Liver (tissue), 9 donors: ENCODE data around the gene DZIP3. TPM values are rescaled to one million over a fixed set of nuclear protein-coding genes. Genes with fewer than 3 reads are reported as not detected.

Source experiments
- DNase-seq: peaks from one replicate; pipeline ENCODE4 v3.0.0-alpha.2; 2017; ENCODE audit warnings: low spot score
- H3K27ac ChIP-seq, 2 donors: one replicate each; pipeline ENCODE4 v1.7.0; 2013; ENCODE audit warnings: inconsistent platforms in 2 of 2, low read length in 2 of 2, control low read depth in 1 of 2, low read depth in 1 of 2, mild to moderate bottlenecking in 1 of 2
- H3K27me3 ChIP-seq, 4 donors: one replicate each; pipeline versions ENCODE4 v1.6.1 to v1.7.0; 2013; ENCODE audit warnings: low read length in 3 of 4, inconsistent platforms in 1 of 4, mild to moderate bottlenecking in 1 of 4, moderate library complexity in 1 of 4; ENCODE audit not compliant: control insufficient read depth in 4 of 4, insufficient read depth in 4 of 4
- H3K36me3 ChIP-seq, 4 donors: one replicate each; pipeline versions ENCODE4 v1.6.1 to v1.7.0; 2013; ENCODE audit warnings: low read length in 3 of 4, mild to moderate bottlenecking in 3 of 4, low read depth in 1 of 4, moderate library complexity in 1 of 4; ENCODE audit not compliant: control insufficient read depth in 4 of 4, insufficient read depth in 3 of 4
- H3K4me1 ChIP-seq, 4 donors: one replicate each; pipeline versions ENCODE4 v1.6.1 to v1.7.0; 2013; ENCODE audit warnings: low read length in 3 of 4, mild to moderate bottlenecking in 3 of 4, moderate library complexity in 1 of 4; ENCODE audit not compliant: control insufficient read depth in 4 of 4, insufficient read depth in 4 of 4
- H3K4me3 ChIP-seq, 3 donors: one replicate each; pipeline versions ENCODE4 v1.6.1 to v1.7.0; 2013; ENCODE audit warnings: low read length in 3 of 3, control low read depth in 1 of 3, low read depth in 1 of 3, mild to moderate bottlenecking in 1 of 3
- H3K9ac ChIP-seq, 2 donors: one replicate each; pipeline ENCODE4 v1.7.0; 2013; ENCODE audit warnings: low read length in 2 of 2, mild to moderate bottlenecking in 2 of 2, moderate library complexity in 2 of 2, control low read depth in 1 of 2, low read depth in 1 of 2
- H3K9me3 ChIP-seq, 4 donors: one replicate each; pipeline versions ENCODE4 v1.6.1 to v1.7.0; 2013; ENCODE audit warnings: low read length in 3 of 4; ENCODE audit not compliant: control insufficient read depth in 4 of 4
- ATF3 ChIP-seq: IDR thresholded peaks from 2 replicates; pipeline ENCODE4 v1.6.1; 2016; ENCODE audit warnings: antibody characterized with exemption
- CTCF ChIP-seq: fragments of 150-350 bp; IDR thresholded peaks from 2 replicates; pipeline ENCODE4 v1.5.1; 2017; ENCODE audit warnings: improper control_type of control experiment, low read depth, low read length; ENCODE audit not compliant: missing input control
- EGR1 ChIP-seq, 2 donors: IDR thresholded peaks; 2 replicates each; pipeline ENCODE4 v1.6.1; 2016 to 2018; ENCODE audit warnings: antibody characterized with exemption in 2 of 2, low read depth in 2 of 2
- FOXA2 ChIP-seq: IDR thresholded peaks from 2 replicates; pipeline ENCODE4 v1.6.1; 2016; ENCODE audit warnings: antibody characterized with exemption
- GABPA ChIP-seq, 2 donors: IDR thresholded peaks in 1 of 2; conservative IDR thresholded peaks in 1 of 2; 2 replicates each; pipeline ENCODE4 v1.6.1; 2016; ENCODE audit warnings: antibody characterized with exemption in 2 of 2, mild to moderate bottlenecking in 1 of 2, moderate library complexity in 1 of 2
- HNF4A ChIP-seq, 2 donors: conservative IDR thresholded peaks; 2 replicates each; pipeline ENCODE4 v1.6.1; 2016; ENCODE audit warnings: antibody characterized with exemption in 2 of 2, mild to moderate bottlenecking in 2 of 2
- HNF4G ChIP-seq: IDR thresholded peaks from 2 replicates; pipeline ENCODE4 v1.6.1; 2016; ENCODE audit warnings: antibody characterized with exemption
- JUND ChIP-seq, 2 donors: IDR thresholded peaks; 2 replicates each; pipeline ENCODE4 v1.6.1; 2016; ENCODE audit warnings: antibody characterized with exemption in 2 of 2
- MAX ChIP-seq: IDR thresholded peaks from 2 replicates; pipeline ENCODE4 v1.6.1; 2016; ENCODE audit warnings: antibody characterized with exemption
- NR2F2 ChIP-seq: IDR thresholded peaks from 2 replicates; pipeline ENCODE4 v1.6.1; 2016; ENCODE audit warnings: antibody characterized with exemption
- RAD21 ChIP-seq, 2 donors: IDR thresholded peaks; 2 replicates each; pipeline ENCODE4 v1.6.1; 2016; ENCODE audit warnings: antibody characterized with exemption in 2 of 2, mild to moderate bottlenecking in 2 of 2
- REST ChIP-seq: IDR thresholded peaks from 2 replicates; pipeline ENCODE4 v1.6.1; 2016; ENCODE audit warnings: antibody characterized with exemption, mild to moderate bottlenecking
- RXRA ChIP-seq, 2 donors: IDR thresholded peaks; 2 replicates each; pipeline ENCODE4 v1.6.1; 2017 to 2018; ENCODE audit warnings: antibody characterized with exemption in 2 of 2, mild to moderate bottlenecking in 1 of 2
- SP1 ChIP-seq: IDR thresholded peaks from 2 replicates; pipeline ENCODE4 v1.6.1; 2018; ENCODE audit warnings: antibody characterized with exemption, mild to moderate bottlenecking
- TAF1 ChIP-seq: conservative IDR thresholded peaks from 2 replicates; pipeline ENCODE4 v1.6.1; 2016; ENCODE audit warnings: antibody characterized with exemption, mild to moderate bottlenecking
- YY1 ChIP-seq: IDR thresholded peaks from 2 replicates; pipeline ENCODE4 v1.6.1; 2016; ENCODE audit warnings: antibody characterized with exemption, mild to moderate bottlenecking
- ZBTB33 ChIP-seq: IDR thresholded peaks from 2 replicates; pipeline ENCODE4 v1.6.1; 2016; ENCODE audit warnings: antibody characterized with exemption
- WGBS: extraction: QIAGEN DNeasy Blood & Tissue Kit; methylation state at CpG from one replicate; pipeline ENCODE4 v1.1.7; 2013; 5-methylcytosine and 5-hydroxymethylcytosine counted together
- polyA plus RNA-seq, 2 donors: library from polyadenylated mRNA; stranded (reverse) in 1 of 2; unstranded in 1 of 2; fragments of 200-250 nt in 1 of 2; fragments of >200 nt in 1 of 2; fragmentation: Nextera tagmentation in 1 of 2; extraction: Ambion mirVana in 1 of 2; gene quantifications; one replicate each; pipeline versions ENCODE4 v1.2.1 to v1.2.3, GENCODE V29; 2013 to 2015
- total RNA-seq, 2 donors: library from RNA; depleted of rRNA; stranded (reverse); fragments of >200 nt; gene quantifications; one replicate each; pipeline ENCODE4 v1.2.3, GENCODE V29; 2014
- donor health status: healthy.
- donor health status: healthy.
- donor health status: healthy.
- donor health status: healthy.
- donor health status: healthy.

The DZIP3 gene
- total and polyA plus RNA-seq, 4 donors, result 1.0 to 13.9 (median 2.7) TPM

GRCh38 chr3:108661699-108662098 lies 72.2 kb downstream of the DZIP3 start (continued):
- no peak for TF ChIP-seq ZBTB33
- no peak for TF ChIP-seq RXRA (IDR thresholded peaks at IDR 0.05)
- TF ChIP-seq GABPA (IDR thresholded peaks at IDR 0.05 in 1 of 2, conservative IDR thresholded peaks at IDR 0.05 in 1 of 2), result no peak
- TF ChIP-seq TAF1, result no peak
- no peak for TF ChIP-seq RAD21 (IDR thresholded peaks at IDR 0.05)
- TF ChIP-seq HNF4G, result no peak

- WGBS, result 13% methylated on average over 6 of the region's 6 CpGs
- Histone ChIP-seq H3K27me3 (no peaks in the 10 kb centered on the region), H3K27ac (no peak overlapping the region), H3K36me3 (no peaks in the 10 kb centered on the region), H3K9ac (no peak overlapping the region), H3K4me3 (no peak overlapping the region), H3K9me3 (no peaks in the 10 kb centered on the region), H3K4me1 (peaks cover 0 to 3% (median 0%) of the 10 kb centered on the region in 4 donors)
- DNase-seq, result no peak
- TF ChIP-seq RXRA (IDR thresholded peaks at IDR 0.05) (no peak), RAD21 (IDR thresholded peaks at IDR 0.05) (peak; percentile 92 to 93), CTCF (peak; percentile 79)
These were observed 72.7 kb downstream of the DZIP3 start for GRCh38 chr3:108662142-108662738.

- TF ChIP-seq EGR1 (IDR thresholded peaks at IDR 0.05; ENCODE audit: low read depth in 2 of 2) (no peak), YY1 (no peak), RAD21 (IDR thresholded peaks at IDR 0.05) (no peak), CTCF (no peak), ATF3 (no peak), HNF4G (no peak), JUND (IDR thresholded peaks at IDR 0.05) (no peak), ZBTB33 (no peak), HNF4A (conservative IDR thresholded peaks at IDR 0.05) (no peak), FOXA2 (no peak), REST (no peak), NR2F2 (no peak), GABPA (IDR thresholded peaks at IDR 0.05 in 1 of 2, conservative IDR thresholded peaks at IDR 0.05 in 1 of 2) (no peak), MAX (no peak), RXRA (IDR thresholded peaks at IDR 0.05) (no peak), SP1 (no peak), TAF1 (no peak)
- Histone ChIP-seq H3K27ac (no peak overlapping the region), H3K4me1 (peaks cover 0 to 3% (median 0%) of the 10 kb centered on the region in 4 donors), H3K4me3 (no peak overlapping the region), H3K9ac (no peak overlapping the region), H3K36me3 (no peaks in the 10 kb centered on the region), H3K27me3 (no peaks in the 10 kb centered on the region), H3K9me3 (no peaks in the 10 kb centered on the region)
- DNase-seq, result no peak
- 98% methylated on average over 1 of the region's 1 CpG for WGBS
These were observed 74.7 kb downstream of the DZIP3 start for GRCh38 chr3:108664266-108664665.
